ENCODE measurements around the gene RBCK1. TPM values are rescaled to one million over a fixed set of nuclear protein-coding genes. Genes with fewer than 3 reads are reported as not detected.
"Not testable (repeated sequence)": the region's sequence is repeated elsewhere in the genome, so short reads cannot be mapped to it uniquely, and the experiment has no call there.

The RBCK1 gene
- total RNA-seq, 1 experiment from 2014 or later: 111 TPM

- peaks cover 3% of the 10 kb centered on the region for H3K36me3 ChIP-seq (ENCODE audit: control insufficient read depth, insufficient read depth, low read length)
- POLR2A ChIA-PET: interaction anchor here (0.6 to 1.0 kb wide), 3 partner anchors 24 to 75 kb away, joined by 3 to 6 read pairs (median 4); no protein-coding TSS in a partner anchor
- CTCF ChIA-PET: interaction anchor here (0.7 kb wide), 1 partner anchor 46 kb away, joined by 3 read pairs; no protein-coding TSS in a partner anchor
- DNase-seq: no peak
- Mint-ChIP-seq H3K4me3 (ENCODE audit: unreplicated experiment) (no peak overlapping the region), H3K27ac (ENCODE audit: unreplicated experiment) (no peak overlapping the region), H3K36me3 (ENCODE audit: insufficient read depth, unreplicated experiment) (peaks cover 97% of the 10 kb centered on the region), H3K9me3 (ENCODE audit: unreplicated experiment) (no peaks in the 10 kb centered on the region), H3K4me1 (ENCODE audit: low read depth, unreplicated experiment) (peaks cover 26% of the 10 kb centered on the region), H3K27me3 (ENCODE audit: insufficient read depth, unreplicated experiment) (no peaks in the 10 kb centered on the region)
- intact Hi-C loops (cut with micrococcal nuclease; ENCODE audit: unreplicated experiment): no loop called here
- H3K4me1 ChIP-seq: peaks cover 6% of the 10 kb centered on the region
- no peaks in the 10 kb centered on the region for H3K9me3 ChIP-seq
- TF ChIP-seq, protein P1, sequence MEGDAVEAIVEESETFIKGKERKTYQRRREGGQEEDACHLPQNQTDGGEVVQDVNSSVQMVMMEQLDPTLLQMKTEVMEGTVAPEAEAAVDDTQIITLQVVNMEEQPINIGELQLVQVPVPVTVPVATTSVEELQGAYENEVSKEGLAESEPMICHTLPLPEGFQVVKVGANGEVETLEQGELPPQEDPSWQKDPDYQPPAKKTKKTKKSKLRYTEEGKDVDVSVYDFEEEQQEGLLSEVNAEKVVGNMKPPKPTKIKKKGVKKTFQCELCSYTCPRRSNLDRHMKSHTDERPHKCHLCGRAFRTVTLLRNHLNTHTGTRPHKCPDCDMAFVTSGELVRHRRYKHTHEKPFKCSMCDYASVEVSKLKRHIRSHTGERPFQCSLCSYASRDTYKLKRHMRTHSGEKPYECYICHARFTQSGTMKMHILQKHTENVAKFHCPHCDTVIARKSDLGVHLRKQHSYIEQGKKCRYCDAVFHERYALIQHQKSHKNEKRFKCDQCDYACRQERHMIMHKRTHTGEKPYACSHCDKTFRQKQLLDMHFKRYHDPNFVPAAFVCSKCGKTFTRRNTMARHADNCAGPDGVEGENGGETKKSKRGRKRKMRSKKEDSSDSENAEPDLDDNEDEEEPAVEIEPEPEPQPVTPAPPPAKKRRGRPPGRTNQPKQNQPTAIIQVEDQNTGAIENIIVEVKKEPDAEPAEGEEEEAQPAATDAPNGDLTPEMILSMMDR (IDR thresholded peaks at IDR 0.05; ENCODE audit: insufficient read depth in 1 of 2, low read depth in 1 of 2, low read length in 1 of 2, severe bottlenecking in 1 of 2, unreplicated experiment in 1 of 2): no peak
- no peak overlapping the region for H3K4me3 ChIP-seq (ENCODE audit: low read depth, low read length)
- no TSS peak for BruUV-seq (replicated peaks)
- H3K27me3 ChIP-seq (replicated peaks; ENCODE audit: control insufficient read depth, insufficient read depth, low read length): no peaks in the 10 kb centered on the region
Observed at GRCh38 chr20:385448-385847, 22.7 kb upstream of the RBCK1 start.

DNA sequence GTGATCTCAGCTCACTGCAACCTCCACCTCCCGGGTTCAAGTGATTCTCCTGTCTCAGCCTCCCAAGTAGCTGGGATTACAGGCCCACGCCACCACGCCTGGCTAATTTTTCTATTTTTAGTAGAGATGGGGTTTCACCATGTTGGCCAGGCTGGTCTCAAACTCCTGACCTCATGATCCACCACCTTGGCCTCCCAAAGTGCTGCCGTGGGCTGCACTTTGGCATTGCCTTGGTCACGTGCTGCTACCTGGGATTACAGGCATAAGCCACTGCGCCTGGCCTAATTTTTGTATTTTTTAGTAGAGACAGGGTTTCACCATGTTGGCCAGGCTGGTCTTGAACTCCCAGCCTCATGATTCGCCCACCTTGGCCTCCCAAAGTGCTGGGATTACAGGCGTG lies 21.5 kb upstream of the RBCK1 start:
- CTCF ChIA-PET: interaction anchor here (0.7 kb wide), 1 partner anchor 9 kb away, joined by 3 read pairs; no protein-coding TSS in a partner anchor
- H3K27me3 ChIP-seq (replicated peaks; ENCODE audit: control insufficient read depth, insufficient read depth, low read length); H3K9me3 ChIP-seq; BruUV-seq (replicated peaks); intact Hi-C loops (cut with micrococcal nuclease; ENCODE audit: unreplicated experiment); H3K27me3 Mint-ChIP-seq (ENCODE audit: insufficient read depth, unreplicated experiment); H3K4me1 ChIP-seq; H3K36me3 ChIP-seq (ENCODE audit: control insufficient read depth, insufficient read depth, low read length); H3K27ac Mint-ChIP-seq (ENCODE audit: unreplicated experiment); H3K9me3 Mint-ChIP-seq (ENCODE audit: unreplicated experiment); H3K4me3 Mint-ChIP-seq (ENCODE audit: unreplicated experiment); H3K4me3 ChIP-seq (ENCODE audit: low read depth, low read length); DNase-seq; POLR2A ChIA-PET: not testable (repeated sequence)
- H3K36me3 Mint-ChIP-seq (ENCODE audit: insufficient read depth, unreplicated experiment): peaks cover 98% of the 10 kb centered on the region
- H3K4me1 Mint-ChIP-seq (ENCODE audit: low read depth, unreplicated experiment): peaks cover 26% of the 10 kb centered on the region

GRCh38 chr20:387520-387919 lies 20.6 kb upstream of the RBCK1 start:
- H3K36me3 ChIP-seq (ENCODE audit: control insufficient read depth, insufficient read depth, low read length): peaks cover 6% of the 10 kb centered on the region
- BruUV-seq (replicated peaks): no TSS peak
- no peaks in the 10 kb centered on the region for H3K27me3 Mint-ChIP-seq (ENCODE audit: insufficient read depth, unreplicated experiment)
- no peak for DNase-seq
- H3K27ac Mint-ChIP-seq (ENCODE audit: unreplicated experiment): peak overlapping the region; percentile 73
- ChIA-PET CTCF (no interaction called here), POLR2A (no interaction called here)
- intact Hi-C loops (cut with micrococcal nuclease; ENCODE audit: unreplicated experiment): no loop called here
- no peaks in the 10 kb centered on the region for H3K27me3 ChIP-seq (replicated peaks; ENCODE audit: control insufficient read depth, insufficient read depth, low read length)
- H3K9me3 ChIP-seq: no peaks in the 10 kb centered on the region
- no peaks in the 10 kb centered on the region for H3K9me3 Mint-ChIP-seq (ENCODE audit: unreplicated experiment)
- H3K4me1 ChIP-seq: peaks cover under 1% of the 10 kb centered on the region
- H3K36me3 Mint-ChIP-seq (ENCODE audit: insufficient read depth, unreplicated experiment): peaks cover 98% of the 10 kb centered on the region
- H3K4me3 Mint-ChIP-seq (ENCODE audit: unreplicated experiment): no peak overlapping the region
- TF ChIP-seq, protein P1 (IDR thresholded peaks at IDR 0.05; ENCODE audit: insufficient read depth in 1 of 2, low read depth in 1 of 2, low read length in 1 of 2, severe bottlenecking in 1 of 2, unreplicated experiment in 1 of 2): no peak
- peaks cover 26% of the 10 kb centered on the region for H3K4me1 Mint-ChIP-seq (ENCODE audit: low read depth, unreplicated experiment)
- no peak overlapping the region for H3K4me3 ChIP-seq (ENCODE audit: low read depth, low read length)
